SK-N-SH treated with all-trans-retinoic acid at 6 μM for 48 hours (cell line): ENCODE data around the gene KRT72.

Source experiments
- ESRRG ChIP-seq: fragments of 250-450 bp; sonication (Bioruptor Pico); IDR thresholded peaks from 2 replicates; pipeline ENCODE4 v1.6.1; 2021; ENCODE audit warnings: mild to moderate bottlenecking
- TF ChIP-seq, protein P1 (sequence below): fragments of 250-450 bp; sonication (Bioruptor Pico); IDR thresholded peaks from 2 replicates; pipeline ENCODE4 v1.8.0; 2021; ENCODE audit warnings: low read depth, mild to moderate bottlenecking, moderate library complexity, borderline replicate concordance

GRCh38 chr12:52608826-52609630, 7.8 kb upstream of the KRT72 start:
- TF ChIP-seq, protein P1, sequence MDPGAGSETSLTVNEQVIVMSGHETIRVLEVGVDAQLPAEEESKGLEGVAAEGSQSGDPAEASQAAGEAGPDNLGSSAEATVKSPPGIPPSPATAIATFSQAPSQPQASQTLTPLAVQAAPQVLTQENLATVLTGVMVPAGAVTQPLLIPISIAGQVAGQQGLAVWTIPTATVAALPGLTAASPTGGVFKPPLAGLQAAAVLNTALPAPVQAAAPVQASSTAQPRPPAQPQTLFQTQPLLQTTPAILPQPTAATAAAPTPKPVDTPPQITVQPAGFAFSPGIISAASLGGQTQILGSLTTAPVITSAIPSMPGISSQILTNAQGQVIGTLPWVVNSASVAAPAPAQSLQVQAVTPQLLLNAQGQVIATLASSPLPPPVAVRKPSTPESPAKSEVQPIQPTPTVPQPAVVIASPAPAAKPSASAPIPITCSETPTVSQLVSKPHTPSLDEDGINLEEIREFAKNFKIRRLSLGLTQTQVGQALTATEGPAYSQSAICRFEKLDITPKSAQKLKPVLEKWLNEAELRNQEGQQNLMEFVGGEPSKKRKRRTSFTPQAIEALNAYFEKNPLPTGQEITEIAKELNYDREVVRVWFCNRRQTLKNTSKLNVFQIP (CRISPR knock-in tag): no peak
- TF ChIP-seq ESRRG (CRISPR knock-in tag): no peak
